Gastrocnemius medialis (tissue), 4 donors: ENCODE results near the gene SERPINE2. TPM values are rescaled to one million over a fixed set of nuclear protein-coding genes. Genes with fewer than 3 reads are reported as not detected.

Experiments
- ATAC-seq, 2 donors: fragments of 150-250 bp; one replicate each; pipeline ENCODE4 v1.9.1; 2016
- DNase-seq, 2 donors: peaks; one replicate each; pipeline ENCODE4 v3.0.0-alpha.2; 2019
- H3K27ac ChIP-seq, 4 donors: fragments of 200-600 bp; sonication (generic); 1 replicate in 1 of 4; 2 replicates in 3 of 4; pipeline ENCODE4 v1.5.1; 2016 to 2018; ENCODE audit warnings: mild to moderate bottlenecking in 2 of 4, moderate library complexity in 1 of 4
- H3K27me3 ChIP-seq, 3 donors: fragments of 200-600 bp; sonication (generic) in 2 of 3; 1 replicate in 1 of 3; 2 replicates in 2 of 3; pipeline versions ENCODE4 v1.5.1 to v1.6.0; 2016 to 2019; ENCODE audit warnings: mild to moderate bottlenecking in 1 of 3, moderate library complexity in 1 of 3
- H3K36me3 ChIP-seq, 2 donors: fragments of 200-600 bp; sonication (generic) in 1 of 2; one replicate each; pipeline ENCODE4 v1.5.1; 2017 to 2018
- H3K4me1 ChIP-seq, 2 donors: fragments of 200-600 bp; sonication (generic) in 1 of 2; one replicate each; pipeline ENCODE4 v1.5.1; 2016 to 2017; ENCODE audit warnings: mild to moderate bottlenecking in 2 of 2
- H3K4me3 ChIP-seq, 4 donors: fragments of 200-600 bp; sonication (generic) in 3 of 4; 1 replicate in 1 of 4; 2 replicates in 3 of 4; pipeline ENCODE4 v1.5.1; 2016 to 2019; ENCODE audit warnings: mild to moderate bottlenecking in 2 of 4
- H3K9me3 ChIP-seq, 3 donors: fragments of 200-600 bp; sonication (generic) in 2 of 3; 1 replicate in 1 of 3; 2 replicates in 2 of 3; pipeline ENCODE4 v1.5.1; 2016 to 2019
- CTCF ChIP-seq, 5 experiments: fragments of 450-650 bp in 3 of 5; fragments of 200-600 bp in 2 of 5; sonication (generic) in 2 of 5; IDR thresholded peaks in 4 of 5; conservative IDR thresholded peaks in 1 of 5; 1 replicate in 4 of 5; 2 replicates in 1 of 5; pipeline ENCODE4 v1.5.1; 2016 to 2019; ENCODE audit warnings: antibody characterized with exemption in 5 of 5, mild to moderate bottlenecking in 3 of 5, moderate library complexity in 3 of 5
- POLR2A ChIP-seq, 2 donors: fragments of 450-650 bp; IDR thresholded peaks; one replicate each; pipeline ENCODE4 v1.6.1; 2017; ENCODE audit warnings: antibody characterized with exemption in 2 of 2, mild to moderate bottlenecking in 2 of 2, moderate library complexity in 2 of 2
- in situ Hi-C, 4 donors: fragments of 200-750 bp; cut with MboI; loops; one replicate each; pipeline versions ENCODE4 v1.15.0 to v1.8.0; 2017; ENCODE audit warnings: low sequenced_read_pairs in 4 of 4
- intact Hi-C: fragments of 100-400 bp; cut with DNase I; formaldehyde crosslinking; loops from one replicate; pipeline ENCODE4 v1.15.1; 2023; ENCODE audit warnings: low total_unique reads
- total RNA-seq, 4 donors: library from RNA; depleted of rRNA; stranded (reverse); fragments of >200 nt; gene quantifications; one replicate each; pipeline versions ENCODE4 v1.1.0 to v1.2.3, GENCODE V29; 2016

Gene SERPINE2
- total RNA-seq, 4 donors from 2014 or later = 0.41 to 2.8 (median 1.4) TPM

DNA sequence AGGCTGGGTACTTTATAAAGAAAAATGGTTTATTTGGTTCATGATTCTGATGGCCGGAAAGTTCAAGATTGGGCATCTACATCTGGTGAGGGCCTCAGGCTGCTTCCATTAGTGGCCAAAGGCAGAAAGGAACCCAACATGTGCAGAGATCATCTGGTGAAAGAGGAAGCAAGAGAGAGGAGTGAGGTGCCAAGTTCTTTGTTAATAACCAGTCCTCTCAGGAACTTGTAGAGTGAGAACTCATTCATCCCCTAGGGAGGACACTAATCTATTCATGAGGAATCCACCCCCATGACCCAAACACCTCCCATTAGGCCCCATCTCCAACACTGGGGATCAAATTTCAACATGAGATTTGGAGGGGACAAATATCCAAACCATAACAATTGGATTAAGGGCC lies 17.8 kb upstream of the SERPINE2 start:
- Histone ChIP-seq H3K4me3 (no peak overlapping the region), H3K27ac (no peak overlapping the region), H3K36me3 (no peaks in the 10 kb centered on the region), H3K9me3 (no peaks in the 10 kb centered on the region), H3K27me3 (no peaks in the 10 kb centered on the region), H3K4me1 (no peaks in the 10 kb centered on the region)
- ATAC-seq (no peak), DNase-seq (no peak)
- intact Hi-C loops (no loop called here), in situ Hi-C loops (no loop called here)
- TF ChIP-seq POLR2A (IDR thresholded peaks at IDR 0.05) (no peak), CTCF (IDR thresholded peaks at IDR 0.05 in 4 of 5, conservative IDR thresholded peaks at IDR 0.05 in 1 of 5) (no peak)

DNA sequence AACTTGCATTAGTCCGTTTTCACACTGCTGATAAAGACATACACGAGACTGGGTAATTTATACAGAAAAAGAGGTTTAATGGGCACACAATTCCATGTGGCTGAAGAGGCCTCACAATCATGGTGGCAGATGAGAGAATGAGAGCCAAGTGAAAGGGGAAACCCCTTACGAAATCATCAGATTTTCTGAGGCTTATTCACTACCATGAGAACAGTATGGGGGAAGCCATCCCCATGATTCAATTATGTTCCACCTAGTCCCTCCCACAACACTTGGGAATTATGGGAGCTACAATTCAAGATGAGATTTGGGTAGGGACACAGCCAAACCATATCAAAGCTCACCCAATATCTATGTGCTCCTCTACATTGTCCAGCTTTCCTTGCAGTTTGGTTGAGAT lies 16.0 kb upstream of the SERPINE2 start:
- H3K4me1 ChIP-seq = no peaks in the 10 kb centered on the region
- H3K27ac ChIP-seq = no peak overlapping the region
- H3K9me3 ChIP-seq = no peaks in the 10 kb centered on the region
- TF ChIP-seq CTCF (IDR thresholded peaks at IDR 0.05 in 4 of 5, conservative IDR thresholded peaks at IDR 0.05 in 1 of 5) = no peak
- no peak for TF ChIP-seq POLR2A (IDR thresholded peaks at IDR 0.05)
- H3K36me3 ChIP-seq = no peaks in the 10 kb centered on the region
- no peaks in the 10 kb centered on the region for H3K27me3 ChIP-seq
- intact Hi-C loops = no loop called here
- in situ Hi-C loops = no loop called here
- DNase-seq (no peak), ATAC-seq (no peak)
- no peak overlapping the region for H3K4me3 ChIP-seq

GRCh38 chr2:224046752-224047151 lies 7.7 kb upstream of the SERPINE2 start:
- intact Hi-C loops (no loop called here), in situ Hi-C loops (no loop called here)
- H3K27me3 ChIP-seq = peaks cover 0 to 4% (median 0%) of the 10 kb centered on the region in 3 donors
- TF ChIP-seq CTCF (IDR thresholded peaks at IDR 0.05 in 4 of 5, conservative IDR thresholded peaks at IDR 0.05 in 1 of 5) (no peak), POLR2A (IDR thresholded peaks at IDR 0.05) (no peak)
- DNase-seq (no peak), ATAC-seq (no peak)
- H3K27ac ChIP-seq = no peak overlapping the region
- H3K4me3 ChIP-seq = no peak overlapping the region
- no peaks in the 10 kb centered on the region for H3K36me3 ChIP-seq
- no peaks in the 10 kb centered on the region for H3K9me3 ChIP-seq
- no peaks in the 10 kb centered on the region for H3K4me1 ChIP-seq

GRCh38 chr2:224042191-224042696 lies 3.2 kb upstream of the SERPINE2 start:
- DNase-seq (no peak), ATAC-seq (no peak)
- peaks cover 0 to 5% of the 10 kb centered on the region in 2 donors for H3K4me1 ChIP-seq
- no peak overlapping the region for H3K27ac ChIP-seq
- H3K36me3 ChIP-seq = no peaks in the 10 kb centered on the region
- H3K4me3 ChIP-seq = no peak overlapping the region
- intact Hi-C loops (no loop called here), in situ Hi-C loops (no loop called here)
- H3K9me3 ChIP-seq = no peaks in the 10 kb centered on the region
- H3K27me3 ChIP-seq = peaks cover 5 to 28% (median 13%) of the 10 kb centered on the region in 3 donors
- TF ChIP-seq POLR2A (IDR thresholded peaks at IDR 0.05) (no peak), CTCF (IDR thresholded peaks at IDR 0.05 in 4 of 5, conservative IDR thresholded peaks at IDR 0.05 in 1 of 5) (no peak)

DNA sequence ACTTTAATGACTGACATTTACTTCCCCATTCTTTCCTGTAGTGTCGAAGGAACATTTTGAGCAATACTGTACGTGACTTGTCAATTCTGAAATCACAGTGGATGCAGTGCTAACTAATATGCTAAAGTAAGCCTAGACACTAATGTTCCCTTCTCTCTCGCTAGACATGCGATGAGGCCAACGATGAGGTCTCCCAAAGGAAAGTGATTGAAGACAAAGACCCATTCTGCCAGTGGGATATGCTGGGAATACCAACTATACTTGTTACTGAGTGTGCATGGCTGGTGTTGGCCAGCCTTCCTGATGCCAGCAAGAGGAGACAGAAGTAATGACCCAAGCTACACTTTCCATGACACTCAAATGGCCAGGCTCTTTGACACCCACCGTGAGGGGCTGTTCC lies 2.5 kb upstream of the SERPINE2 start:
- no peak overlapping the region for H3K27ac ChIP-seq
- H3K4me1 ChIP-seq = peaks cover 0 to 5% of the 10 kb centered on the region in 2 donors
- ATAC-seq = no peak
- H3K4me3 ChIP-seq = no peak overlapping the region
- no peaks in the 10 kb centered on the region for H3K36me3 ChIP-seq
- in situ Hi-C loops (no loop called here), intact Hi-C loops (no loop called here)
- DNase-seq = no peak
- no peaks in the 10 kb centered on the region for H3K9me3 ChIP-seq
- H3K27me3 ChIP-seq = peaks cover 12 to 35% (median 19%) of the 10 kb centered on the region in 3 donors
- no peak for TF ChIP-seq POLR2A (IDR thresholded peaks at IDR 0.05)
